Mesothelial cell of epicardium (in vitro differentiated cells): ENCODE data around the gene C5orf63. TPM values are rescaled to one million over a fixed set of nuclear protein-coding genes. Genes with fewer than 3 reads are reported as not detected.

Experiments used
- DNase-seq, 2 experiments: peaks; one replicate each; pipeline ENCODE4 v3.0.0; 2021; ENCODE audit warnings: low spot score in 2 of 2; ENCODE audit not compliant: unreplicated experiment in 2 of 2
- H3K27ac Mint-ChIP-seq: 2 replicates; pipeline ENCODE4 v1.8.0; 2021; ENCODE audit warnings: mixed read lengths
- H3K27me3 Mint-ChIP-seq: 2 replicates; pipeline ENCODE4 v1.8.0; 2021; ENCODE audit warnings: low read depth, mixed read lengths
- H3K36me3 Mint-ChIP-seq: 2 replicates; pipeline ENCODE4 v1.8.0; 2021; ENCODE audit warnings: mixed read lengths
- H3K4me1 Mint-ChIP-seq: 2 replicates; pipeline ENCODE4 v1.8.0; 2021; ENCODE audit warnings: mixed read lengths
- H3K4me3 Mint-ChIP-seq: 2 replicates; pipeline ENCODE4 v1.8.0; 2021; ENCODE audit warnings: mild to moderate bottlenecking, moderate library complexity, mixed read lengths
- H3K9me3 Mint-ChIP-seq: 2 replicates; pipeline ENCODE4 v1.8.0; 2021; ENCODE audit warnings: mixed read lengths
- CTCF ChIP-seq: fragments of 200-600 bp; sonication (generic); IDR thresholded peaks from one replicate; pipeline ENCODE4 v1.5.0; 2021; ENCODE audit warnings: antibody characterized with exemption; ENCODE audit not compliant: unreplicated experiment
- total RNA-seq: library from RNA; stranded (reverse); gene quantifications from 3 replicates; pipeline ENCODE4 v1.2.1, GENCODE V29; 2021

C5orf63 gene
- total RNA-seq, 1 donor from 2014 or later: 2.3 TPM

GRCh38 chr5:127083711-127084110 lies 10.4 kb upstream of the C5orf63 start:
- Mint-ChIP-seq H3K9me3 (peaks cover 4% of the 10 kb centered on the region), H3K36me3 (no peaks in the 10 kb centered on the region), H3K27ac (no peak overlapping the region), H3K27me3 (peaks cover 45% of the 10 kb centered on the region), H3K4me3 (no peak overlapping the region), H3K4me1 (peaks cover 30% of the 10 kb centered on the region)
- no peak for TF ChIP-seq CTCF
- DNase-seq: no peak

- no peak for DNase-seq
- Mint-ChIP-seq H3K27ac (no peak overlapping the region), H3K4me1 (peaks cover 18% of the 10 kb centered on the region), H3K4me3 (no peak overlapping the region), H3K9me3 (peaks cover 4% of the 10 kb centered on the region), H3K36me3 (no peaks in the 10 kb centered on the region), H3K27me3 (peaks cover 27% of the 10 kb centered on the region)
- no peak for TF ChIP-seq CTCF
Observed at GRCh38 chr5:127079994-127080491, 6.7 kb upstream of the C5orf63 start.

GRCh38 chr5:127077366-127077765 lies 4.1 kb upstream of the C5orf63 start:
- no peak for DNase-seq
- Mint-ChIP-seq H3K27ac (no peak overlapping the region), H3K4me3 (no peak overlapping the region), H3K36me3 (no peaks in the 10 kb centered on the region), H3K27me3 (peaks cover 3% of the 10 kb centered on the region), H3K9me3 (peaks cover 4% of the 10 kb centered on the region), H3K4me1 (peaks cover 18% of the 10 kb centered on the region)
- no peak for TF ChIP-seq CTCF

GRCh38 chr5:127076315-127077129 lies 3.2 kb upstream of the C5orf63 start:
- H3K4me1 Mint-ChIP-seq: peaks cover 18% of the 10 kb centered on the region
- peaks cover 3% of the 10 kb centered on the region for H3K27me3 Mint-ChIP-seq
- TF ChIP-seq CTCF: no peak
- H3K27ac Mint-ChIP-seq: no peak overlapping the region
- H3K9me3 Mint-ChIP-seq: no peaks in the 10 kb centered on the region
- no peak for DNase-seq
- no peaks in the 10 kb centered on the region for H3K36me3 Mint-ChIP-seq
- H3K4me3 Mint-ChIP-seq: no peak overlapping the region

- TF ChIP-seq CTCF: no peak
- H3K27ac Mint-ChIP-seq: no peak overlapping the region
- H3K9me3 Mint-ChIP-seq: no peaks in the 10 kb centered on the region
- no peak overlapping the region for H3K4me3 Mint-ChIP-seq
- no peaks in the 10 kb centered on the region for H3K27me3 Mint-ChIP-seq
- no peaks in the 10 kb centered on the region for H3K36me3 Mint-ChIP-seq
- H3K4me1 Mint-ChIP-seq: peaks cover 6% of the 10 kb centered on the region
- no peak for DNase-seq
Observed at GRCh38 chr5:127074466-127074865, 1.2 kb upstream of the C5orf63 start.
